Amygdala (tissue), 56 donors: ENCODE data around the gene FOXP1.
"Not testable (repeated sequence)": the region's sequence is repeated elsewhere in the genome, so short reads cannot be mapped to it uniquely, and the experiment has no call there.

Experiments
- DNase-seq, 56 donors: peaks; one replicate each; lab custom pipeline; 2025; lab: John Stamatoyannopoulos, UW

The FOXP1 gene

DNA sequence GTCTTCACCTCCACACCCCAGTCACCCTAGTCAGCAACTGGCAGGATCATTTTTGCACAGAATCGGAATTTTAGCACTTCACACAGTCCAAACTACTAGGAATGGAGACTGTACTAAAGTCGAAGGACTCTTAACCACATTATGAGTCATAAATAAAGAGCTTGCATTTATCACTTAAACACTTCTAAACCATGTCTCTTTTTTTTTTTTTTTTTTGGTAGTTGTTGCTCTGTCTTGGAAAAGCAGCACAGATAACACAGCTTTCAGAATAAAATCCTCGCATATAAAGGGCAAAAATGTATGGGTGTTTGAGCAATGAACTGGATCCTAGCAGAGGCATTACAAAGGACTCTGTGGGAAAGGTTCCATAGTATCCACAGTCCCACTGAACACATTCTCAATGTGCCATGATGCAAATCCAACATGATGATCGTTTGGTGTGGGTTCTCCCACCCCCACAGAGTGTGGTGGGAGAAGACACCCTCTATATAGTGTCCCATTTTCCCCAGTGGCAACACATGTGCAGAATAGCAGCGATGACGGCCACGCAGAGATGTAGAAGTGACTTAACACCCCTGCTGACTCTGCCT lies 47.1 kb downstream of the FOXP1 start:
- no peak for DNase-seq

DNA sequence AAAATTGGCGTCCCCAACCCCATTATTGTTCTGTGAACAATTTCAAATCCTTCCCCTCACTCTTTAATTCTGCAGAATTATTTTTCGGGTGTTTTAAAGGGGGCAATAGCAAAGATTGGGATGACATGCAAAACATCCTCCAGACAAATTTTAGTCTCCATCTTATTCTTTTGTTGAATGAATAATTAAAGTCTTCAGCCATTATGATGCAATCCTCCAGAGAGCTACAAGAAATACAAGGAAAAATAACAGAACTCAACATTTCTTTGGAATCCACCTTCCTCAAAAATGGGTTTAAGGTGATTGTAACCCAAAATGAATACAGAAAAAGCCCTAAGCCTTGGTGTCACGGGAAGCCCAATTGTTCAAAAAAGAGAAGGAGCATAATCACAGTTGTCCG lies 49.9 kb downstream of the FOXP1 start:
- DNase-seq, result no peak

- DNase-seq, result no peak
Measured at GRCh38 chr3:71532639-71533395, 50.7 kb downstream of the FOXP1 start.

DNA sequence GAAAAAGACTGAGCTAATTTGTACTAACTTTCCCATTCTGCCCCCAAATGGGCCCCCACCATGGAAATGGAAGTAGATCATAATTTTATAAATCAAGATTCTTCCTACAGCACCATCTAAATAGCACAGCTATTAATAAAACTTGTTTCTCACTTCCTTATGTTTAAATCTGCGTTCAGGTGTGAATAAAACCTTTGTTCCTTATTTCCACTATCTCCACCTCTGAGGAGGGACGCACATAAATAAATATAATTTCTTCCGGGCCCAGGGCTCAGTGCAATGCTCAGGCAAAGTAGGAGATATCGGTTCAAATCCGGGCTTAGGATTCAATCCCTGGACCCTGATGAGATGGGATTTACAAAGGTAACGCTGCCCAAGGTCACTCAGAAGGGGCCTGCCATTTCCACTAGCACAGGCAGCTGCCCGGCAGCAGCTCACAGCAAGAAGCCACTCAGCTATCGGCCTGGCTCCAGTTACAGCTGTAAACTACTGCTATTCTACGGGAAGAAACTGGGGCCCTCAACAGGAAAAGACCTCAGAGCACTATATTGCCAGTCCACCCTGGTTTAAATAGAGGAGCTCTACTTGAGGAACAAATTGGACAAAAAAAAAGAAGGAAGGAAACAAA lies 52.5 kb downstream of the FOXP1 start:
- no peak for DNase-seq

DNA sequence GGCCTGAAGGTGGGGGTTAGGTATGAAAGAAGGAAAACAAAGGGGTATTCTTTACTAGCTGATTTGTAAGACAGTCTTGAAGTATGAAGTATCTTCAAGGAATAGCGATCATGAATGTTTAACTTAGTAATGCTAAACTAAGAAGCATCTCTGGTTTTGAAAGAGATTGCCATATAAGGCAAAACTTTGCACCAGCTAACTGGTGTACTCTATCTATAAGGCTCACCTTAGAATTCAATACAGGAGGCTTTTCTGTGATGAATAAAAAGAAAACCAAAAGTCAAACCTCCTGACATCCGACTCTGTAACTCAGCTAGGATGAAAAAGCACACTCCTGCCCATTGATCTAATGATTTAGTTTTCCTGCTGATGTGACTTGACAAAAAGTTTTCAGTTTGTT lies 54.7 kb downstream of the FOXP1 start:
- DNase-seq, result no peak

DNA sequence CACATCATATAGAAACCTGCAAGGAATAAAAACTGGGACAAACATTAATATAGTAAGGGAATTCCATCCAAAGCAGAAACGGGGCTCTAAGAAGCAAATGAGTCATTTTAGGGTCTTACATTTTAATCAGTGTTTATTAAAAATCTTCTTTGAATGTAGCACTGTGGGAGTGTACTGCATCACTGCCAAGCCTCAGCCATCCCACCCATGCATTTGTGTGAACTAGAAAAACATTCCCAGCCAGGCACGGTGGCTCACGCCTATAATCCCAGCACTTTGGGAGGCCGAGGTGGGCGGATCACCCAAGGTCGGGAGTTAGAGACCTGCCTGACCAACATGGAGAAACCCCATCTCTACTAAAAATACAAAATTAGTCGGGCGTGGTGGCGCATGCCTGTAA lies 57.1 kb downstream of the FOXP1 start:
- DNase-seq, result not testable (repeated sequence)

GRCh38 chr3:71525391-71525790 lies 58.1 kb downstream of the FOXP1 start:
- no peak for DNase-seq

GRCh38 chr3:71524672-71525071 lies 58.9 kb downstream of the FOXP1 start:
- no peak for DNase-seq

- no peak for DNase-seq
Measured at GRCh38 chr3:71523628-71524027, 59.9 kb downstream of the FOXP1 start.

DNA sequence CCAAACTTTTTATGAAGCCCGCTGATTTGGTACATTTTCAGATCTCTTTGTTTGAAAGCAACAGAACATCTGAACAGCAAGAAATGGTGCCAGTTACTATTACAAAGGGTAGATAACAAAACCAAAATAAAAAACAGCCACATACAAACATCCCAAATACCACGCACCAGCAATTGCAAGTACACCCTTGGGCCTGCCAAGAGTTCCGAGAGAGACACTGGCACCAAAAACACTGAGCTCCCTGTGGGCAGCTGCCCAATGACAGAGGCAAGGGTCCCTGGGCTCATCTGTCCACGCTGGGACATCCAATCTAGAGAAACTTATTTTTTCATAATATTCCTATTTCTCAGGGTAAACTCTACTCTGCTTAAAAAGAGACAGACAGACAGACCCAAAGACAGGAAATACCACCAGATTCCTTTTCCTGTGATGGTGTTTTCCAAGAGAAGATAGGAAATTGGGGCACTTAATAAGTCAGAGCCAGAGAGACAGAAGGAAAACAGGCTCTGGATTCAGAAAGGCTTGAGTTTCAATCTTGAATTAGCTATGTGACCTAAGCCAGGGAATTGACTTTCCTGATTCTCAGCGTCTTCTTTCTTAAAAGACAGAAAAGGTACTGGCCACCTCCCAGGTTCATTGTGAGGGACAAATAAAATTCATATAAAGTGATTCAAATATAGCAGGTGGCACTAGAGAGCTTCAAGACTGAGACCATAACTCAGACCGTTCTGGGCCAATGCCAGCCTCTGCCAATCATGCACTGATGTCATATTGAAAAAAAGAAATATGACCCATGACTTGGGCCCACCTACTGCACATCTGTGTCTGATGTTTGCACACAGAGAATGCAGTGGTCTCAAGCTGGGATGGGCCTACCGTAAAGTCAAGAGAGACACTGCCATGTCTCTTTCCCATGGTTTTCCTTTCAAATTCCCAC lies 61.3 kb downstream of the FOXP1 start:
- DNase-seq, result no peak

GRCh38 chr3:71521021-71521352 lies 62.5 kb downstream of the FOXP1 start:
- DNase-seq, result no peak

DNA sequence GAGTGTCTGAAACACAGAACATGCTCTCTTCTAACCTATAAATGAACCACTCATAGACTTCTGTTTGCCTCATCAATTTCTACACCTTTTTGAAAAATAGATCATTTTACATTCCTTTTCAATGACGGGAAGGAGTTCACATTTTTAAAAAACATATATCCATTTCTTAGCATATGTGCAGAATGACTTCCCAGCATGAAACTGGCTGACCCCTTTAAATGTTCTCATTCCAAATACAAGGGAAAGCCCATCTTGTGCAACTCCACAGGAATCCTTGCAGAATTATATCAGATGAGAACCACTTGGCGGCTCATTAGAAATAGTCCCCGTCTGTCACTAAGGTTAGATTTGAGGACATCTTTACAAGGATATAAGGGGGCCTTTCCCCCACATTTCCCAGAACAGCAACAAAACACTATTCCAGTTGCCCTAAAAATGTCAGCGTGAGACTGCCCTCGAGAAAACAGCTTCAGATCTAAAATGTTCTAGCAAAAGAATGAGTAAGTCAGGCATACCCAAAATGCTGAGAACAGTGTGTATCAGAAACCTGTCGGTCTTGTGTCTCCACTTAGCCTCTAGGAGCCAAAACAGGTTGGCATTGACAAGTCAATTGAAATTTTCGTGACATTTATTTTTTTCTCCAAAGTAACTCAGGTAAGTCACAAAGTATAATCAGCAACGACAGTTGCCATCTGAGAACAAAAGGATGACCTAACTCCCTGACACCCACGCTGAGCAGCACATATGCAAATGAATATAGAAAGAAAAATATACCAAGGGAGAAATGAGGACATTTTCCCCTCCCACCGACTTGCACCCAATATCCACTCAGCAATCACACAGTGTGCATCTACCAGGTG lies 63.1 kb downstream of the FOXP1 start:
- no peak for DNase-seq

GRCh38 chr3:71518089-71518488 lies 65.4 kb downstream of the FOXP1 start:
- DNase-seq, result no peak

DNA sequence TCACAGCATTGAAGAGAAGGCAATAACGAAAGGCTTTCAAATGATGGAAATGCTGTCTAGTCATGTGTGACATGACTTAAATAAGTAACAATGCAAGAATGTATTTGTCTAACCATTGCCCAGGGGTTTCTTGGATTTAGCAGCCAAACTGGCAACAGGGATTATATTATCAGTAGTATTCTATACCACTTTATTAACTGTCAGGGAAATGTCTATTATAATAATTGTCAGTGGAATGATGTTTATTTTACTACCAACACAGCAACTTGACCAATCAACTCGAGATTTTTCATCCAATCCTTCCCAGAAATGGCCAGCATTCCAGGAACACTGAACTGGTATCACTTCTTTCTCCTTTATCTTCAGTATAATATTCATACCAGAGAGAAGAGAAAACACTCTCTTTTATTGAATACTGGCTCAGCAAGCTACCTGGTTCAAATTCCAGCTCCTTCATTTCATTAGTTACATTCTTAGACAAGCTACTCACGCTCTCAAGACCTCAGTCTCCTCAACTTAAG lies 66.2 kb downstream of the FOXP1 start:
- no peak for DNase-seq

GRCh38 chr3:71515636-71516365 lies 67.7 kb downstream of the FOXP1 start:
- no peak for DNase-seq

DNA sequence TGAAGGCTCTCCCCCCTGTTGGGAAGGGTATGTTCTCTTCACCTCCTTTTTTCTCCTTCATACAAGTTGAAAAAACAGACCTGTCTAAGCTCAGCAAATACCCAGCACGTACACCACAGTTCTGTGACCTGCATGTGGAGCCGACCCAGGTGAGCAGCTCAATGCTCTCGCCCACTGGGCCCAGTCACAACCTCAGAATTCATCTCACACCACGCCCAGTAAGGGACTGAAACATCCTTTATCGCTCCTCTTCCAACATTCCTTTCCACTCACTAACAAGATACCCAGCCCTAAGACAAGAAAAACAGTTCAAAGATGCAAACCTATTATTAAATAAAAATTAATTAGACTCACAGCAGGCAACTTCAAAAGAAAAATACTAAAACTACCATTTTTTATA lies 68.9 kb downstream of the FOXP1 start:
- DNase-seq, result no peak

DNA sequence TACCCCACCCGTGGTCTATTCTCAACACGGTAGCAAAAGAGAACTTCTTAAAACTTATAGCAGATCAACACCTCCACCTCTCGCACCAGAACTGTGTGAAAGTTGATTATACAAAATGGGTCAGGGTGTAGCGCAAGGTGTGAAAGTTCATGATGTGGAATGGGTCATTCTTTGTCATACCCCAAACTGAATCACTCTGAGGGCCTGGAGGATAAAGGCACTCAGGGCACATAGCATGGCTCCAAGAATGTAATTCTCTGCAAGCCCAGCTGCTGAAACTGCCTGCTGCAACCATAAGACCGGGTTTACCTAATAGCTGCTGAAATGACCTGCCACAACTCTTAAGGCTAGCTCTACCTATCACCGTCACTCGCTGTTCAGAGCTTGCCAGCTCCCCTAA lies 70.0 kb downstream of the FOXP1 start:
- no peak for DNase-seq

DNA sequence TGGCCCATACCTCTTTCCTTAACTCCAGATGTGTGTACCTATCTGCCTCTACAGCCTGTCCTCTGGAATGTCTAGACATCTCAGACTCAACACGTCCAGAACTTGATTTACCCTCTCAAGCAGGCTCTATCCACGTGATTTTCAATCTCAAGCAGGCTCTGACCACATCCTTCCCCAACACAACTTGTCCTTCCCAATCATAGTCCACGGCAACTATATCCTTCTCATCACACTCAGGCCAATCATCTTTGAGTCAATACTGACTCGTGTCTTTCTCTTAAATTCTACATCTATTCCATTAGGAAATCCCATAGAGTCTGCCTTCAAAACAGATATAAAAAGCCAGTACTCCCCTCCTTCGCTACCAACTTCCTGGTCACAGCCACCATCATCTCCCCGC lies 70.4 kb downstream of the FOXP1 start:
- no peak for DNase-seq

DNA sequence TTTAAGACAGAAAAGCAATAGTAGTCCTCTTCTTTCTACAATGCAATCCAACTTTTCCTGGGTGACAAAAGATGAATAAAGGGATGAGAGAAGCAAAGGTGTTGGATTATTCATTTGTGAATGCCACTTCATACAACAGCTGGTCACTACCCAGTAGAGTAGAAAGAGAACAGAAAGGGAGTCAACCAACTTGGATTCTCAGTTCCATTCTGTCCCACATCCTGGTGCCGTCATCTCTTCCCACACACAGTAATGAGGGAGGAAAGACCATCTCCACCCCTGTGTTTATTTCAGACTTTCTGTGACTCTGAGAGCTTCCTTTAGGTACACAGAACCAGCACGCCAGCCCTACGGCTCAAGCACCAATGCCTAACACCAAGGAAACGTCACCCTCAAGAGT lies 71.0 kb downstream of the FOXP1 start:
- DNase-seq, result no peak
